WTC11 (cell line): Measurements from ENCODE around the gene DOCK8. TPM values are rescaled to one million over a fixed set of nuclear protein-coding genes. Genes with fewer than 3 reads are reported as not detected.

ENCODE experiments used
- ATAC-seq: fragments of 200-7000 bp; cut with Tn5 transposase; 2 replicates; pipeline ENCODE4 v1.10.0; 2021; ENCODE audit warnings: mild to moderate bottlenecking, moderate library complexity
- CTCF ChIA-PET: fragments of 300-600 bp; sonication (Branson Sonifier 250); formaldehyde crosslinking; loops from one replicate; lab custom pipeline; 2021; ENCODE audit warnings: antibody characterized with exemption; lab: Charles Lee
- POLR2A ChIA-PET: fragments of 350-600 bp; sonication (Branson Sonifier 250); formaldehyde crosslinking; loops from one replicate; lab custom pipeline; 2021; ENCODE audit warnings: antibody characterized with exemption; lab: Charles Lee
- DNase-seq: peaks from one replicate; pipeline ENCODE4 v3.0.0; 2021; ENCODE audit warnings: low spot score
- H3K27ac Mint-ChIP-seq: 2 replicates; pipeline ENCODE4 v1.8.0; 2021; ENCODE audit warnings: mixed read lengths
- H3K27me3 Mint-ChIP-seq: 2 replicates; pipeline ENCODE4 v1.8.0; 2021; ENCODE audit warnings: low read depth, mild to moderate bottlenecking, moderate library complexity, mixed read lengths
- H3K36me3 Mint-ChIP-seq: 2 replicates; pipeline ENCODE4 v1.8.0; 2021; ENCODE audit warnings: mixed read lengths
- H3K4me1 Mint-ChIP-seq: 2 replicates; pipeline ENCODE4 v1.8.0; 2022; ENCODE audit warnings: mixed read lengths
- H3K4me3 Mint-ChIP-seq: 2 replicates; pipeline ENCODE4 v1.8.0; 2021; ENCODE audit warnings: mild to moderate bottlenecking, moderate library complexity, mixed read lengths
- H3K9me3 Mint-ChIP-seq: 2 replicates; pipeline ENCODE4 v1.8.0; 2021; ENCODE audit warnings: mixed read lengths
- FOXJ3 ChIP-seq: sonication (generic); formaldehyde crosslinking; IDR thresholded peaks from 2 replicates; pipeline ENCODE4 v1.9.0; 2021; ENCODE audit warnings: missing genetic modification reagents, mild to moderate bottlenecking, borderline replicate concordance
- GRHL2 ChIP-seq: fragments of 250-450 bp; sonication (Bioruptor Pico); IDR thresholded peaks from 2 replicates; pipeline ENCODE4 v1.8.0; 2022; ENCODE audit warnings: mild to moderate bottlenecking, moderate library complexity; ENCODE audit not compliant: insufficient replicate concordance, severe bottlenecking
- HMGA2 ChIP-seq: fragments of 250-450 bp; sonication (Bioruptor Pico); IDR thresholded peaks from 2 replicates; pipeline ENCODE4 v1.4.0; 2021; ENCODE audit warnings: mild to moderate bottlenecking, moderate library complexity
- IRF2 ChIP-seq: sonication (generic); formaldehyde crosslinking; IDR thresholded peaks from 2 replicates; pipeline ENCODE4 v1.8.0; 2022; ENCODE audit warnings: low read depth, missing genetic modification reagents, borderline replicate concordance
- JUN ChIP-seq: sonication (generic); formaldehyde crosslinking; IDR thresholded peaks from 2 replicates; pipeline ENCODE4 v1.8.0; 2023; ENCODE audit warnings: mild to moderate bottlenecking, missing genetic modification reagents
- MYBL2 ChIP-seq: sonication (generic); formaldehyde crosslinking; IDR thresholded peaks from 2 replicates; pipeline ENCODE4 v1.8.1; 2023; ENCODE audit warnings: mild to moderate bottlenecking, moderate library complexity, missing genetic modification reagents
- NFE2L1 ChIP-seq: sonication (generic); formaldehyde crosslinking; IDR thresholded peaks from 2 replicates; pipeline ENCODE4 v1.8.1; 2023; ENCODE audit warnings: missing genetic modification reagents
- SMAD3 ChIP-seq: sonication (generic); formaldehyde crosslinking; IDR thresholded peaks from 2 replicates; pipeline ENCODE4 v1.8.0; 2022; ENCODE audit warnings: missing genetic modification reagents, mild to moderate bottlenecking, borderline replicate concordance
- ZBTB21 ChIP-seq: sonication (generic); formaldehyde crosslinking; IDR thresholded peaks from 2 replicates; pipeline ENCODE4 v1.8.1; 2023; ENCODE audit warnings: mild to moderate bottlenecking, missing genetic modification reagents, borderline replicate concordance
- ZNF263 ChIP-seq: sonication (generic); formaldehyde crosslinking; IDR thresholded peaks from 2 replicates; pipeline ENCODE4 v1.8.1; 2022; ENCODE audit warnings: low read depth, mild to moderate bottlenecking, moderate library complexity, missing genetic modification reagents
- ZNF423 ChIP-seq: fragments of 250-450 bp; sonication (Bioruptor Pico); IDR thresholded peaks from 2 replicates; pipeline ENCODE4 v2.1.2; 2022; ENCODE audit warnings: mild to moderate bottlenecking, moderate library complexity
- total RNA-seq: library from RNA; stranded (reverse); gene quantifications from 3 replicates; pipeline ENCODE4 v1.2.3, GENCODE V29; 2021
- TF ChIP-seq, protein P1 (sequence below): sonication (generic); formaldehyde crosslinking; IDR thresholded peaks from 2 replicates; pipeline ENCODE4 v1.8.1; 2023; ENCODE audit warnings: mild to moderate bottlenecking, moderate library complexity, missing genetic modification reagents
- TF ChIP-seq, protein P2 (sequence below): sonication (generic); formaldehyde crosslinking; IDR thresholded peaks from 2 replicates; pipeline ENCODE4 v1.8.0; 2022; ENCODE audit warnings: mild to moderate bottlenecking, missing genetic modification reagents
- TF ChIP-seq, protein P3 (sequence below): sonication (generic); formaldehyde crosslinking; conservative IDR thresholded peaks from 2 replicates; pipeline ENCODE4 v1.8.1; 2022; ENCODE audit warnings: mild to moderate bottlenecking, missing genetic modification reagents
- TF ChIP-seq, protein P4 (sequence below): fragments of 250-450 bp; sonication (Bioruptor Pico); IDR thresholded peaks from 2 replicates; pipeline ENCODE4 v1.9.0; 2021; ENCODE audit warnings: moderate library complexity, mild to moderate bottlenecking, inconsistent platforms, borderline replicate concordance
- TF ChIP-seq, protein P5 (sequence below): sonication (generic); formaldehyde crosslinking; IDR thresholded peaks from 2 replicates; pipeline ENCODE4 v1.8.0; 2022; ENCODE audit warnings: mild to moderate bottlenecking, missing genetic modification reagents
- TF ChIP-seq, protein P6 (sequence below): sonication (generic); formaldehyde crosslinking; IDR thresholded peaks from 2 replicates; pipeline ENCODE4 v1.8.0; 2023; ENCODE audit warnings: mild to moderate bottlenecking, missing genetic modification reagents
- TF ChIP-seq, protein P7 (sequence below): fragments of 250-450 bp; sonication (Bioruptor Pico); IDR thresholded peaks from 2 replicates; pipeline ENCODE4 v1.8.0; 2021; ENCODE audit warnings: mild to moderate bottlenecking
- TF ChIP-seq, protein P8 (sequence below): sonication (generic); formaldehyde crosslinking; IDR thresholded peaks from 2 replicates; pipeline ENCODE4 v1.8.0; 2023; ENCODE audit warnings: missing genetic modification reagents, mild to moderate bottlenecking, borderline replicate concordance

DOCK8 gene
- total RNA-seq, 1 experiment from 2014 or later: 3.2 TPM

DNA sequence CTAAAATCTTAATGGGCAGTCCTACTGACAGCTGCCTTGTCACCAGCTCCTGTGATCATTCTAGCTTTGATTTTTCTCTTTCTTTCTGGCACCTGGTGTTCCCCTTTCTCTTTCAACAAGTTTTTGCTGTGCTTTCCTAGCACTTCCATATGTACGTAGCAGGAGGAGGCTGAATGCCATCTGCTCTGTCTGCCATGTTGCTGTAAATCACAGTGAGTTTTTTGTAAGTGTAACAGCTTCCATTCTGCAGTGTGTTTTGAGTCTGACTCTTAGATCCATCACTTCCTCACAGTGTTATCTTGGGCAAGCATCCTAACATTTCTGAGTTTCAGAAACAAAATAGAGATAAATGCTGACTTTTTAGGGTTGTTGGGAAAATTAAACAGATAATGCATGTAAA lies 247.9 kb downstream of the DOCK8 start (continued):
- TF ChIP-seq, protein P1, sequence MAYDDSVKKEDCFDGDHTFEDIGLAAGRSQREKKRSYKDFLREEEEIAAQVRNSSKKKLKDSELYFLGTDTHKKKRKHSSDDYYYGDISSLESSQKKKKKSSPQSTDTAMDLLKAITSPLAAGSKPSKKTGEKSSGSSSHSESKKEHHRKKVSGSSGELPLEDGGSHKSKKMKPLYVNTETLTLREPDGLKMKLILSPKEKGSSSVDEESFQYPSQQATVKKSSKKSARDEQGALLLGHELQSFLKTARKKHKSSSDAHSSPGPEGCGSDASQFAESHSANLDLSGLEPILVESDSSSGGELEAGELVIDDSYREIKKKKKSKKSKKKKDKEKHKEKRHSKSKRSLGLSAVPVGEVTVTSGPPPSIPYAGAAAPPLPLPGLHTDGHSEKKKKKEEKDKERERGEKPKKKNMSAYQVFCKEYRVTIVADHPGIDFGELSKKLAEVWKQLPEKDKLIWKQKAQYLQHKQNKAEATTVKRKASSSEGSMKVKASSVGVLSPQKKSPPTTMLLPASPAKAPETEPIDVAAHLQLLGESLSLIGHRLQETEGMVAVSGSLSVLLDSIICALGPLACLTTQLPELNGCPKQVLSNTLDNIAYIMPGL (CRISPR knock-in tag): no peak
- TF ChIP-seq FOXJ3 (CRISPR knock-in tag): no peak
- TF ChIP-seq MYBL2: no peak
- no peak for TF ChIP-seq IRF2 (CRISPR knock-in tag)
- TF ChIP-seq, protein P2, sequence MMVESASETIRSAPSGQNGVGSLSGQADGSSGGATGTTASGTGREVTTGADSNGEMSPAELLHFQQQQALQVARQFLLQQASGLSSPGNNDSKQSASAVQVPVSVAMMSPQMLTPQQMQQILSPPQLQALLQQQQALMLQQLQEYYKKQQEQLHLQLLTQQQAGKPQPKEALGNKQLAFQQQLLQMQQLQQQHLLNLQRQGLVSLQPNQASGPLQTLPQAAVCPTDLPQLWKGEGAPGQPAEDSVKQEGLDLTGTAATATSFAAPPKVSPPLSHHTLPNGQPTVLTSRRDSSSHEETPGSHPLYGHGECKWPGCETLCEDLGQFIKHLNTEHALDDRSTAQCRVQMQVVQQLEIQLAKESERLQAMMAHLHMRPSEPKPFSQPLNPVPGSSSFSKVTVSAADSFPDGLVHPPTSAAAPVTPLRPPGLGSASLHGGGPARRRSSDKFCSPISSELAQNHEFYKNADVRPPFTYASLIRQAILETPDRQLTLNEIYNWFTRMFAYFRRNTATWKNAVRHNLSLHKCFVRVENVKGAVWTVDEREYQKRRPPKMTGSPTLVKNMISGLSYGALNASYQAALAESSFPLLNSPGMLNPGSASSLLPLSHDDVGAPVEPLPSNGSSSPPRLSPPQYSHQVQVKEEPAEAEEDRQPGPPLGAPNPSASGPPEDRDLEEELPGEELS (CRISPR knock-in tag): no peak
- no peak for TF ChIP-seq ZNF423 (CRISPR knock-in tag)
- TF ChIP-seq HMGA2: no peak
- no peak for TF ChIP-seq ZNF263
- no peak for TF ChIP-seq SMAD3 (CRISPR knock-in tag)
- TF ChIP-seq, protein P3, sequence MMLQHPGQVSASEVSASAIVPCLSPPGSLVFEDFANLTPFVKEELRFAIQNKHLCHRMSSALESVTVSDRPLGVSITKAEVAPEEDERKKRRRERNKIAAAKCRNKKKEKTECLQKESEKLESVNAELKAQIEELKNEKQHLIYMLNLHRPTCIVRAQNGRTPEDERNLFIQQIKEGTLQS (CRISPR knock-in tag): no peak
- TF ChIP-seq GRHL2 (CRISPR knock-in tag): no peak
- TF ChIP-seq, all 79 proteins: peak for 0

DNA sequence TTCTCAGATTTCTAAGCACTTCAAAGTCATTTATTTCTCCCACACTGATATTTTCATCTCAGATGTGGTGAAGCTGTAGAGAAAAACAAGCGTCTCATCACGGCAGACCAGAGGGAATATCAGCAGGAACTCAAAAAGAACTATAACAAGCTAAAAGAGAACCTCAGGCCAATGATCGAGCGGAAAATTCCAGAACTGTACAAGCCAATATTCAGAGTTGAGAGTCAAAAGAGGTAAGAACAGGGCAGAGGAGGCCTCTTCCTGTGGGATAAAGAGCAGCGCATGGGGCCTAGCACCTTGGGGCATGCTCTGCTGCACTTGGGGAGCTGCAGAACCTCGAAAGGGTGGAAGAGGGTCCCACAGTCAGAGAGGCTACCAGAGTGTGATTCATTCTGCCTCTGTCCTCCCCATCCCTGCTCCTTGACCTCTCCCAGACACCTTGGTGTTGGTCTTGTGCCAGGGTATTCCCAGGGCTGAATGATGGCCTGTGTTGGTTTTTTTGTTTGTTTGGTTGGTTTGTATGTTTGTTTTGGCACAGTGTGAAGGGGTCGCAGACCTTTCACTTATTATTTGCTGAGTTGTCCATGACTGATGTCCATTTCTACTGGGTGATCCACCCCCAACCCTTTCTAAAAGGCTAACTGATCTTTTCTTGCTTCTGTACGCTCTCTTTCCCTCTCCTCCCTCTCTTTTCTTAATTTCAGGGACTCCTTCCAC lies 248.9 kb downstream of the DOCK8 start:
- ChIA-PET POLR2A (no interaction called here), CTCF (no interaction called here)
- Mint-ChIP-seq H3K27ac (no peak overlapping the region), H3K27me3 (no peaks in the 10 kb centered on the region), H3K4me1 (peaks cover 12% of the 10 kb centered on the region), H3K36me3 (no peaks in the 10 kb centered on the region), H3K9me3 (no peaks in the 10 kb centered on the region; the same call in 1 of the 2 replicates), H3K4me3 (no peak overlapping the region)
- DNase-seq (no peak), ATAC-seq (no peak)
- no peak for TF ChIP-seq NFE2L1 (CRISPR knock-in tag)
- TF ChIP-seq, protein P4, sequence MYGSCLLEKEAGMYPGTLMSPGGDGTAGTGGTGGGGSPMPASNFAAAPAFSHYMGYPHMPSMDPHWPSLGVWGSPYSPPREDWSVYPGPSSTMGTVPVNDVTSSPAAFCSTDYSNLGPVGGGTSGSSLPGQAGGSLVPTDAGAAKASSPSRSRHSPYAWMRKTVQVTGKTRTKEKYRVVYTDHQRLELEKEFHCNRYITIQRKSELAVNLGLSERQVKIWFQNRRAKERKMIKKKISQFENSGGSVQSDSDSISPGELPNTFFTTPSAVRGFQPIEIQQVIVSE (CRISPR knock-in tag): no peak

DNA sequence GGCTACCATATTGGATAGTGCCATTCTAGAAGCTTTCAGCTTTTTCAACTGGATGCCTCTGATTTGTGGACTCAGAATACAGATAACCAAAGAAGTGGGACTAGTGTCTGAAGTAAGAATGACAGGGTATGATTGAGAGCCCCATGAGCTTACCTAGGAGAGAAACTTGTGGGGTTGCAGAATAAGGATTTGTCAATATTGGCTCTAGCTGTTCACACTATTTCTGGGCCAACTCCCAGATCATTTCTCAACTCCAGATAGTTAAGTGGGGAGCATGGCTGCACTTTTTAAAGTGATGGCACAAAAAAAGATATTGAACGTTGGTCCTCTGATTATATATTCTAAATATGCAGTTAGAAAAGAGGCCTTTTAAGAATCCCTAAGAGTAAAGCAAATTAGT lies 252.1 kb downstream of the DOCK8 start:
- H3K9me3 Mint-ChIP-seq: no peaks in the 10 kb centered on the region; the same call in 1 of the 2 replicates
- no peaks in the 10 kb centered on the region for H3K27me3 Mint-ChIP-seq
- ChIA-PET POLR2A (no interaction called here), CTCF (no interaction called here)
- no peak overlapping the region for H3K27ac Mint-ChIP-seq
- no peak overlapping the region for H3K4me3 Mint-ChIP-seq
- H3K36me3 Mint-ChIP-seq: no peaks in the 10 kb centered on the region
- peaks cover 31% of the 10 kb centered on the region for H3K4me1 Mint-ChIP-seq
- DNase-seq (no peak), ATAC-seq (no peak)
- TF ChIP-seq, protein P5, sequence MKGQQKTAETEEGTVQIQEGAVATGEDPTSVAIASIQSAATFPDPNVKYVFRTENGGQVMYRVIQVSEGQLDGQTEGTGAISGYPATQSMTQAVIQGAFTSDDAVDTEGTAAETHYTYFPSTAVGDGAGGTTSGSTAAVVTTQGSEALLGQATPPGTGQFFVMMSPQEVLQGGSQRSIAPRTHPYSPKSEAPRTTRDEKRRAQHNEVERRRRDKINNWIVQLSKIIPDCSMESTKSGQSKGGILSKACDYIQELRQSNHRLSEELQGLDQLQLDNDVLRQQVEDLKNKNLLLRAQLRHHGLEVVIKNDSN (CRISPR knock-in tag): no peak
- TF ChIP-seq, protein P6, sequence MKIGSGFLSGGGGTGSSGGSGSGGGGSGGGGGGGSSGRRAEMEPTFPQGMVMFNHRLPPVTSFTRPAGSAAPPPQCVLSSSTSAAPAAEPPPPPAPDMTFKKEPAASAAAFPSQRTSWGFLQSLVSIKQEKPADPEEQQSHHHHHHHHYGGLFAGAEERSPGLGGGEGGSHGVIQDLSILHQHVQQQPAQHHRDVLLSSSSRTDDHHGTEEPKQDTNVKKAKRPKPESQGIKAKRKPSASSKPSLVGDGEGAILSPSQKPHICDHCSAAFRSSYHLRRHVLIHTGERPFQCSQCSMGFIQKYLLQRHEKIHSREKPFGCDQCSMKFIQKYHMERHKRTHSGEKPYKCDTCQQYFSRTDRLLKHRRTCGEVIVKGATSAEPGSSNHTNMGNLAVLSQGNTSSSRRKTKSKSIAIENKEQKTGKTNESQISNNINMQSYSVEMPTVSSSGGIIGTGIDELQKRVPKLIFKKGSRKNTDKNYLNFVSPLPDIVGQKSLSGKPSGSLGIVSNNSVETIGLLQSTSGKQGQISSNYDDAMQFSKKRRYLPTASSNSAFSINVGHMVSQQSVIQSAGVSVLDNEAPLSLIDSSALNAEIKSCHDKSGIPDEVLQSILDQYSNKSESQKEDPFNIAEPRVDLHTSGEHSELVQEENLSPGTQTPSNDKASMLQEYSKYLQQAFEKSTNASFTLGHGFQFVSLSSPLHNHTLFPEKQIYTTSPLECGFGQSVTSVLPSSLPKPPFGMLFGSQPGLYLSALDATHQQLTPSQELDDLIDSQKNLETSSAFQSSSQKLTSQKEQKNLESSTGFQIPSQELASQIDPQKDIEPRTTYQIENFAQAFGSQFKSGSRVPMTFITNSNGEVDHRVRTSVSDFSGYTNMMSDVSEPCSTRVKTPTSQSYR: no peak
- TF ChIP-seq, protein P7, sequence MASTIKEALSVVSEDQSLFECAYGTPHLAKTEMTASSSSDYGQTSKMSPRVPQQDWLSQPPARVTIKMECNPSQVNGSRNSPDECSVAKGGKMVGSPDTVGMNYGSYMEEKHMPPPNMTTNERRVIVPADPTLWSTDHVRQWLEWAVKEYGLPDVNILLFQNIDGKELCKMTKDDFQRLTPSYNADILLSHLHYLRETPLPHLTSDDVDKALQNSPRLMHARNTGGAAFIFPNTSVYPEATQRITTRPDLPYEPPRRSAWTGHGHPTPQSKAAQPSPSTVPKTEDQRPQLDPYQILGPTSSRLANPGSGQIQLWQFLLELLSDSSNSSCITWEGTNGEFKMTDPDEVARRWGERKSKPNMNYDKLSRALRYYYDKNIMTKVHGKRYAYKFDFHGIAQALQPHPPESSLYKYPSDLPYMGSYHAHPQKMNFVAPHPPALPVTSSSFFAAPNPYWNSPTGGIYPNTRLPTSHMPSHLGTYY (CRISPR knock-in tag): no peak
- TF ChIP-seq, protein P8, sequence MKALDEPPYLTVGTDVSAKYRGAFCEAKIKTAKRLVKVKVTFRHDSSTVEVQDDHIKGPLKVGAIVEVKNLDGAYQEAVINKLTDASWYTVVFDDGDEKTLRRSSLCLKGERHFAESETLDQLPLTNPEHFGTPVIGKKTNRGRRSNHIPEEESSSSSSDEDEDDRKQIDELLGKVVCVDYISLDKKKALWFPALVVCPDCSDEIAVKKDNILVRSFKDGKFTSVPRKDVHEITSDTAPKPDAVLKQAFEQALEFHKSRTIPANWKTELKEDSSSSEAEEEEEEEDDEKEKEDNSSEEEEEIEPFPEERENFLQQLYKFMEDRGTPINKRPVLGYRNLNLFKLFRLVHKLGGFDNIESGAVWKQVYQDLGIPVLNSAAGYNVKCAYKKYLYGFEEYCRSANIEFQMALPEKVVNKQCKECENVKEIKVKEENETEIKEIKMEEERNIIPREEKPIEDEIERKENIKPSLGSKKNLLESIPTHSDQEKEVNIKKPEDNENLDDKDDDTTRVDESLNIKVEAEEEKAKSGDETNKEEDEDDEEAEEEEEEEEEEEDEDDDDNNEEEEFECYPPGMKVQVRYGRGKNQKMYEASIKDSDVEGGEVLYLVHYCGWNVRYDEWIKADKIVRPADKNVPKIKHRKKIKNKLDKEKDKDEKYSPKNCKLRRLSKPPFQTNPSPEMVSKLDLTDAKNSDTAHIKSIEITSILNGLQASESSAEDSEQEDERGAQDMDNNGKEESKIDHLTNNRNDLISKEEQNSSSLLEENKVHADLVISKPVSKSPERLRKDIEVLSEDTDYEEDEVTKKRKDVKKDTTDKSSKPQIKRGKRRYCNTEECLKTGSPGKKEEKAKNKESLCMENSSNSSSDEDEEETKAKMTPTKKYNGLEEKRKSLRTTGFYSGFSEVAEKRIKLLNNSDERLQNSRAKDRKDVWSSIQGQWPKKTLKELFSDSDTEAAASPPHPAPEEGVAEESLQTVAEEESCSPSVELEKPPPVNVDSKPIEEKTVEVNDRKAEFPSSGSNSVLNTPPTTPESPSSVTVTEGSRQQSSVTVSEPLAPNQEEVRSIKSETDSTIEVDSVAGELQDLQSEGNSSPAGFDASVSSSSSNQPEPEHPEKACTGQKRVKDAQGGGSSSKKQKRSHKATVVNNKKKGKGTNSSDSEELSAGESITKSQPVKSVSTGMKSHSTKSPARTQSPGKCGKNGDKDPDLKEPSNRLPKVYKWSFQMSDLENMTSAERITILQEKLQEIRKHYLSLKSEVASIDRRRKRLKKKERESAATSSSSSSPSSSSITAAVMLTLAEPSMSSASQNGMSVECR (CRISPR knock-in tag): no peak
- TF ChIP-seq ZBTB21 (CRISPR knock-in tag) (no peak), JUN (no peak)
